Measurements from ENCODE around the gene SPG11. TPM values are rescaled to one million over a fixed set of nuclear protein-coding genes. Genes with fewer than 3 reads are reported as not detected.

The SPG11 gene
- total and polyA plus RNA-seq, 9 of the 15 experiments (the other 6 are each of a cell fraction or from before 2014, with no cell fraction given) = 23.3 to 71.2 (median 45.6) TPM

DNA sequence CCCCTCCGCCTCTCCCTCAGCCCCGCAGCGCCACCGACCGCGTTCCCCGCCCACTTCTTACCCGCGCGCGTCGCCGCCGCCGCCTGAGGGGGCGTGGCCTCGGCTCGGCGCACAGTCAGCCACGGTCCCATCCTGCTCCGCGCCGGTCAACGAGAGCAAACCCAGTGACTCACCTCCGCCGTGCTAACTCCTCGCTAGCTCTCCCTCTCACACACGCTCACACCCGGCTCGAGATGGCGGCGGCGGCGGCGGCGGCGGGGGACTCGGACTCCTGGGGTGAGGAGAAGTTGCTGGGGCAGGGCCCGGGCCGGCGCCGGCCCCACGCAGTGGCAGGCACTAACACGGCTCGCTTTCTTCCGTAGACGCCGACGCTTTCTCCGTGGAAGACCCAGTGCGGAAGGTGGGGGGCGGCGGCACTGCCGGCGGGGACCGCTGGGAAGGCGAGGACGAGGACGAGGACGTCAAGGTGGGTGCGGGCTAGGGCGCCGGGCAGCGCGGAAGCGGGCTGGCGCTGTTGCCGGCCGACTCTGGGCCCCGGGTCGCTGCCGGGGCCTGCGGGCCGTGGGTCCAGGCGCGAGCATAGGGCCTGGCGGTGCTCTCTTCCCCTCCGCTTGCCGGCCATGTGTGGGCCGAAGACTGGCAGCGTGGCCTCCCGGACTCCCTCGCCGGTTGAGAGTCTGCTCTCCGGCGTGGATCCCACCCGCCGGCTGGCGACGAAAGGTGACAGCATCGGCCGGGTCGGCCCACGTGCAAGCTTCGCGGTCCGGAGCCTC lies 126.3 kb downstream of the SPG11 start, which contains the start of gene EIF3J (continued):
- no peak for TF ChIP-seq YBX1 (IDR thresholded peaks at IDR 0.05)
- peak in 1 of 2 experiments; percentile 0; a peak in 1 of 4 replicates for TF ChIP-seq MAZ (CRISPR knock-in tag; conservative IDR thresholded peaks at IDR 0.05 in 1 of 2, IDR thresholded peaks at IDR 0.05 in 1 of 2)
- TF ChIP-seq, protein P1, sequence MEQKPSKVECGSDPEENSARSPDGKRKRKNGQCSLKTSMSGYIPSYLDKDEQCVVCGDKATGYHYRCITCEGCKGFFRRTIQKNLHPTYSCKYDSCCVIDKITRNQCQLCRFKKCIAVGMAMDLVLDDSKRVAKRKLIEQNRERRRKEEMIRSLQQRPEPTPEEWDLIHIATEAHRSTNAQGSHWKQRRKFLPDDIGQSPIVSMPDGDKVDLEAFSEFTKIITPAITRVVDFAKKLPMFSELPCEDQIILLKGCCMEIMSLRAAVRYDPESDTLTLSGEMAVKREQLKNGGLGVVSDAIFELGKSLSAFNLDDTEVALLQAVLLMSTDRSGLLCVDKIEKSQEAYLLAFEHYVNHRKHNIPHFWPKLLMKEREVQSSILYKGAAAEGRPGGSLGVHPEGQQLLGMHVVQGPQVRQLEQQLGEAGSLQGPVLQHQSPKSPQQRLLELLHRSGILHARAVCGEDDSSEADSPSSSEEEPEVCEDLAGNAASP (IDR thresholded peaks at IDR 0.05) = no peak
- TF ChIP-seq HCFC1 (IDR thresholded peaks at IDR 0.05; ENCODE audit: low read depth, low read length) = peak; percentile 59
- no peak; a peak in 1 of 4 replicates for TF ChIP-seq TBL1XR1 (IDR thresholded peaks at IDR 0.05; ENCODE audit: low read length in 2 of 2)
- TF ChIP-seq PTTG1 (tag; IDR thresholded peaks at IDR 0.05; ENCODE audit: low read depth) = no peak
- no peak for TF ChIP-seq EZH2 (IDR thresholded peaks at IDR 0.05; ENCODE audit: borderline replicate concordance, low read depth, low read length)
- TF ChIP-seq GTF2F1 (IDR thresholded peaks at IDR 0.05; ENCODE audit: low read depth, low read length) = peak; percentile 52; the same call in 1 of the 2 replicates
- no peak for TF ChIP-seq MYBL2 (IDR thresholded peaks at IDR 0.05; ENCODE audit: low read depth)
- TF ChIP-seq MYBL2 (CRISPR knock-in tag; IDR thresholded peaks at IDR 0.05; ENCODE audit: borderline replicate concordance) = no peak
- no peak for TF ChIP-seq ETV1 (tag; conservative IDR thresholded peaks at IDR 0.05; ENCODE audit: low read depth)
- TF ChIP-seq ZNF212 (CRISPR knock-in tag; IDR thresholded peaks at IDR 0.05) = no peak
- peak; percentile 70 to 71 for TF ChIP-seq NRF1 (conservative IDR thresholded peaks at IDR 0.05 in 1 of 2, IDR thresholded peaks at IDR 0.05 in 1 of 2)
- TF ChIP-seq, protein P2, sequence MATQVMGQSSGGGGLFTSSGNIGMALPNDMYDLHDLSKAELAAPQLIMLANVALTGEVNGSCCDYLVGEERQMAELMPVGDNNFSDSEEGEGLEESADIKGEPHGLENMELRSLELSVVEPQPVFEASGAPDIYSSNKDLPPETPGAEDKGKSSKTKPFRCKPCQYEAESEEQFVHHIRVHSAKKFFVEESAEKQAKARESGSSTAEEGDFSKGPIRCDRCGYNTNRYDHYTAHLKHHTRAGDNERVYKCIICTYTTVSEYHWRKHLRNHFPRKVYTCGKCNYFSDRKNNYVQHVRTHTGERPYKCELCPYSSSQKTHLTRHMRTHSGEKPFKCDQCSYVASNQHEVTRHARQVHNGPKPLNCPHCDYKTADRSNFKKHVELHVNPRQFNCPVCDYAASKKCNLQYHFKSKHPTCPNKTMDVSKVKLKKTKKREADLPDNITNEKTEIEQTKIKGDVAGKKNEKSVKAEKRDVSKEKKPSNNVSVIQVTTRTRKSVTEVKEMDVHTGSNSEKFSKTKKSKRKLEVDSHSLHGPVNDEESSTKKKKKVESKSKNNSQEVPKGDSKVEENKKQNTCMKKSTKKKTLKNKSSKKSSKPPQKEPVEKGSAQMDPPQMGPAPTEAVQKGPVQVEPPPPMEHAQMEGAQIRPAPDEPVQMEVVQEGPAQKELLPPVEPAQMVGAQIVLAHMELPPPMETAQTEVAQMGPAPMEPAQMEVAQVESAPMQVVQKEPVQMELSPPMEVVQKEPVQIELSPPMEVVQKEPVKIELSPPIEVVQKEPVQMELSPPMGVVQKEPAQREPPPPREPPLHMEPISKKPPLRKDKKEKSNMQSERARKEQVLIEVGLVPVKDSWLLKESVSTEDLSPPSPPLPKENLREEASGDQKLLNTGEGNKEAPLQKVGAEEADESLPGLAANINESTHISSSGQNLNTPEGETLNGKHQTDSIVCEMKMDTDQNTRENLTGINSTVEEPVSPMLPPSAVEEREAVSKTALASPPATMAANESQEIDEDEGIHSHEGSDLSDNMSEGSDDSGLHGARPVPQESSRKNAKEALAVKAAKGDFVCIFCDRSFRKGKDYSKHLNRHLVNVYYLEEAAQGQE (IDR thresholded peaks at IDR 0.05; ENCODE audit: borderline replicate concordance) = no peak
- TF ChIP-seq, protein P2 (CRISPR knock-in tag; IDR thresholded peaks at IDR 0.05; ENCODE audit: low read depth) = no peak
- TF ChIP-seq GATAD2B (IDR thresholded peaks at IDR 0.05; ENCODE audit: borderline replicate concordance) = no peak
- TF ChIP-seq ZNF165 (CRISPR knock-in tag; IDR thresholded peaks at IDR 0.05; ENCODE audit: borderline replicate concordance) = no peak
- no peak for TF ChIP-seq BMI1 (IDR thresholded peaks at IDR 0.05; ENCODE audit: low read length)

Data from K562 (cell line).